GM12875 (cell line): ENCODE results near the gene DCXR.
A peak's percentile ranks its signal among the peaks of the same experiment; 100 is the strongest.

Source experiments
- H3K4me3 ChIP-seq: one replicate; pipeline ENCODE4 v1.5.1; 2011; ENCODE audit warnings: low read depth, low read length, control low read depth
- TF ChIP-seq, protein P1 (sequence below): IDR thresholded peaks from 2 replicates; pipeline ENCODE4 v1.5.1; 2011; ENCODE audit warnings: low read depth, mild to moderate bottlenecking, control low read depth, inconsistent platforms, low read length, moderate library complexity, borderline replicate concordance; ENCODE audit not compliant: insufficient read depth

DCXR gene

DNA sequence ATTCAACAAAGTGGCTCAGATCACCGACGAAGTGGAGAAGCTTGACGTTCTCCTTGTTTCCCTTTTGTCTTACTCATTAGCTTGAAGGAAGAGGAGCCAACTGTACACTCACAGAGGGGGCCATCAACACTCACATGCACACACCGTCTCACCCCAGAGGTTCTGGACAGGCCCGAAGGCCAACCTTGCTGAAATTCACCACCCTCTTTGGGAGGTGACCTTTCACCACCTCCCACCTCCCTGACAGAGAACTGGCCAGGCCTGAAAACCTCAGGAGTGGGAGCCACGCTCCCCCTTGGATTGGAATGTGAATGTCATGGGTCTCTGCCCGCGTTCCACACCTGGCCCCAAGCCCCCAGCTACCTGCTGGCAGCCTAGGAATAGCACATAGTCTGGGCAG is 2.0 kb downstream of the DCXR start:
- TF ChIP-seq, protein P1, sequence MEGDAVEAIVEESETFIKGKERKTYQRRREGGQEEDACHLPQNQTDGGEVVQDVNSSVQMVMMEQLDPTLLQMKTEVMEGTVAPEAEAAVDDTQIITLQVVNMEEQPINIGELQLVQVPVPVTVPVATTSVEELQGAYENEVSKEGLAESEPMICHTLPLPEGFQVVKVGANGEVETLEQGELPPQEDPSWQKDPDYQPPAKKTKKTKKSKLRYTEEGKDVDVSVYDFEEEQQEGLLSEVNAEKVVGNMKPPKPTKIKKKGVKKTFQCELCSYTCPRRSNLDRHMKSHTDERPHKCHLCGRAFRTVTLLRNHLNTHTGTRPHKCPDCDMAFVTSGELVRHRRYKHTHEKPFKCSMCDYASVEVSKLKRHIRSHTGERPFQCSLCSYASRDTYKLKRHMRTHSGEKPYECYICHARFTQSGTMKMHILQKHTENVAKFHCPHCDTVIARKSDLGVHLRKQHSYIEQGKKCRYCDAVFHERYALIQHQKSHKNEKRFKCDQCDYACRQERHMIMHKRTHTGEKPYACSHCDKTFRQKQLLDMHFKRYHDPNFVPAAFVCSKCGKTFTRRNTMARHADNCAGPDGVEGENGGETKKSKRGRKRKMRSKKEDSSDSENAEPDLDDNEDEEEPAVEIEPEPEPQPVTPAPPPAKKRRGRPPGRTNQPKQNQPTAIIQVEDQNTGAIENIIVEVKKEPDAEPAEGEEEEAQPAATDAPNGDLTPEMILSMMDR, result no peak
- no peak overlapping the region for H3K4me3 ChIP-seq

DNA sequence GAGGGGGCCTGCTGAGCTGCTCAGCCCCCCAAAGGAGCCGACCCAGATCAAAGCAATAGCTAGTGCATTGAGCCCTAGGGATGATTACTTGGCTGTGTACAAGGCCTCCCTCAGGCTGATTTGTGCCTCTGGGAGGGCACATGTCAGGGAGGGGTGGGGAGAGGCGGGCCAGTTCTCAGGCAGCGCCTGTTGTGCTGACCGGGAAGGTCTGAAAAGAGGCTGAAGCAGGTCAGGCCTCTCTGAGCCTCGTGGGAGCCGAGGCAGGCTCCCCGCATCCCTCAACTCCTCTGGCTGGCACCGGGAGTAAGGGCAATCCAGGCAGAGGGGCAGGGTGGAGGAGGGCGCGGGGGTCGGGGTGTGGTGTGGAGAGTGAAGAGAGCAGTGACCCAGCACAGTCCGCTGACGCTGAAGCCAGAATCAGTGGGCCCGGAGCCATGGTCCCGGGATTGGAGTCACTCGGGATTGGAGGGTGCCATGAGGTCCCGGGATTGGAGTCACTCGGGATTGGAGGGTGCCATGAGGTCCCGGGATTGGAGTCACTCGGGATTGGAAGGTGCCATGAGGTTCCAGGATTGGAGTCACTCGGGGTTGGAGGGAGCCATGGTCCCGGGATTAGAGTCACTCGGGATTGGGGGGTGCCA is 3.0 kb downstream of the DCXR start:
- TF ChIP-seq, protein P1, result no peak
- H3K4me3 ChIP-seq, result no peak overlapping the region

DNA sequence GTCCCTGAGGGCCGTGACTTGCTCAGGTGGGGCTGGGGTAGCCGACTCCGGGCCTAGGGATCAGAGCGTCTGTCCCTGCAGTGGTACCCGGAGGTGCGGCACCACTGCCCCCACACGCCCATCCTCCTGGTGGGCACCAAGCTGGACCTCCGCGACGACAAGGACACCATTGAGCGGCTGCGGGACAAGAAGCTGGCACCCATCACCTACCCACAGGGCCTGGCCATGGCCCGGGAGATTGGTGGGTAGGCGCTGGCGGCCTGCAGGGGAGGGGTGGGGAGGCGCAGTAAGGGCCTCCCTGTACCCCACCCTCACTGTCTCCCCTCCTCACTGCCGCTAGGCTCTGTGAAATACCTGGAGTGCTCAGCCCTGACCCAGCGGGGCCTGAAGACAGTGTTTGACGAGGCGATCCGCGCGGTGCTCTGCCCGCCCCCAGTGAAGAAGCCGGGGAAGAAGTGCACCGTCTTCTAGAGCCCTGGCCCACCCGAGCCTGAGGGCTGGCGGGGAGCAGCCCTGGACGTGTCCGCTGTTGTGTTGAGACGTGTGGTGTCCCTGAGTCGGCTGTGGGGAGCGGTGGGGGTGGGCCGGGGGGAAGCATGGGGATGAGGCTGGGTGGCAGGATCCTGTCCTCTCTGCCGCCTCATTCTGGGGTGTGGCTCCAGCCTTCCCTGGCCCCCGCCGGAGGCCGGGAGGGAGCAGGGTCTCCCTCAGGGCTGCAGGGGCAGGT is 4.0 kb downstream of the DCXR start:
- TF ChIP-seq, protein P1, result no peak
- H3K4me3 ChIP-seq, result no peak overlapping the region

DNA sequence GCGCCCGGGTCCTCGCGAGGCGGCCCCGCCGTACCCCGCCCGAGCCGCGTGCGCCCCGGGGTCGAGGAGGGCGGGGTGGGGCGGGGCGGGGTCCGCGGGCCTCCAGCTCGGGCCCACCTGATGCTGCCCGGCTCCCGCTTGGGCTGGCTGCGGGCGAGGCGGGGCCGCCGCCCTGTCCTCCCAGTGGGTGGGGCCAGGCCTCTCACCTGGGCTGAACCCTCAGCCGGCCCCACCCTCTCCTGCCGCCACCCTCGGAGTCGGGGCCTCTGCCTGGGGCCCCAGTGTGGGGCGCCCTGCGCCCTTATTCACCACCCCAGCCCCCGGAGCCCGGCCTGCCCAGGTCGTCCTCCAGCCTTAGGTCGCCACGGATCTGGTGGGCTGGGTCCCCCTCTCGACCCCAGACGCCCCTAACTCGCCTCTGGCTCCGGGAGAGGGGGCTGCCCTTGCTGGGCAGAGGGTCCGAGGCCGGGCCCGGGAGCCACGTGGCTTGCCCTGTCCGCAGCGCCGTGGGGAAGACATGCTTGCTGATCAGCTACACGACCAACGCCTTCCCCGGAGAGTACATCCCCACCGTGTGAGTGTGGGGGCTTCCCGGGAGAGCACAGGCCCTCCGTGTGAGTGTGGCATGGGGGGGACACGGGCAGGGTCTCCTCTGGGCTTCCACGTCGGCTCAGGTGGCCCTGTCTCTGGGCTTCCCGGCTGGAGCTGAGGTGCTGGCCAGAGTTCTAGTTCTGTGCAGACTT is 5.4 kb downstream of the DCXR start:
- H3K4me3 ChIP-seq, result peak overlapping the region; percentile 36
- TF ChIP-seq, protein P1, result no peak

DNA sequence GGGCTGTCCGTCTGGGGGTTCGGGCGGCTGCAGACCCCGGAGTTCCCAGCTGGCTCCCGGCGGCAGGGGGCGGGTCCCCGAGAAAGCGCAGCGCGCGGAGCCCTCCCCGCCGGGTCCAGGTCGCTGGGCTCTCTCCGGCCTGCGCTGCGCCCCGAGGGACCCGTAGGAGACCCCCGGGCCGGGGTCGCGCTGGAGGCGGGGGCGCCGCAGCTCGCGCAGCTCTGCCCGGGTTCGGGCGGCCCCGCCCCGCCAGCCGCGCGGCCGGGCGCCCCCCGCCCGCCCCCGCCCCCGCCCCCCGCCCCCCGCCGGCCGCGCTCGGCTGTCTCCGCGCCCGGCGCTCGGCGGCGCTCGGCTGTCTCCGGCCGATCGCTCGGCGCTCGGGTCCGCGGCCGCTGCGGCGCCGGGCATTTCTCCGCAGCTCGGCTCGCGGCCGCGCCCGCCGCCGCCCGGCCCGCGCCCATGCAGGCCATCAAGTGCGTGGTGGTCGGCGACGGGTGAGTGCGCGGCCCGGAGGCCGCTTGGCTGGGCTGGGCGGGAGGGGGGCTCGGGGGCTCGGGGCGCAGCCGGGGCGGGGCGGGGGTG is 6.1 kb downstream of the DCXR start, which contains the start of gene RAC3:
TSS of gene RAC3 (plus strand) at position 376 of the 582 bp plus-strand sequence. CDS start at position 460, 84 bp downstream.
- TF ChIP-seq, protein P1, result no peak

DNA sequence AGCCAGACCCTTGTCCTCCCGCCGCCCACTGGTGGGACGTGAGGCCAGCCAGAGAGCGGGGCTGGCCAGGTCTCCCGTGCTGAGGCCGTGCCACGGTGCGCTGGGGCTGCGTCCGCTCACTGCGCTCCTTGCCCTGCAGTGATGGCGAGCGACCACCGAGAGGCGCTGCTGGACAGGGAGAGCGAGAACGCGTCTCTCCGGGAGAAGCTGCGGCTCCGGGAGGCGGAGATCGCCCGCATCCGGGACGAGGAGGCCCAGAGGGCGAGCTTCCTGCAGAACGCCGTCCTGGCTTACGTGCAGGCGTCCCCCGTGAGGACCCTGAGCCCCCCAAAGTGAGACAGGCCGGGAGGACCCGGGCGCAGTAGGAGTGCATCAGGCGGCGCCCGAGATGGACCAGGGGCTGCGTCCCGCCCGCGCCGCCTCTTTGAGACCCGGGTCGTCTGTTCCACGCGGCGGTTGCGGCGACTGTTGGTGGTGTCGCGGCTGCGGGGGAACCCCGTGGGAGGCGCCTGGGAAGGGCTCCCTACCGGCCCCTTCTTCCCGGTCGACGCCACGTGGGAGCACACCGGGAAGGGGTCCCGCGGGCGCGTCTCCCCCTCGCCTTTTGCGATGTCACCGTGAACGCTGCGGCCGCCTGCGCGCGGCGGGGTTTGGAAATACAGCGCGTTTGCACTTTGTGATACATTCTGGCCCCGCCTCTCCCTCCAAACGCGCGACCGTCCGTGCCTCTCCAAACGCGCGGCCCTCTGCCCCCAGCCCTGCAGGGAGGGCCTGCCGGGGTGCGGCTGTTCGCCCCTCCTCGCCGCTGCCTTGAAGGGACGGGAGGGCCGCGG is 6.8 kb downstream of the DCXR start:
- peak overlapping the region; percentile 46 for H3K4me3 ChIP-seq
- TF ChIP-seq, protein P1, result peak; percentile 94

More for the DNA sequence above, 6.1 kb downstream of the DCXR start, which contains the start of gene RAC3:
- H3K4me3 ChIP-seq, result peak within 1 kb of the TSS; percentile 46
